ENCODE data around the gene ERF.

DNA sequence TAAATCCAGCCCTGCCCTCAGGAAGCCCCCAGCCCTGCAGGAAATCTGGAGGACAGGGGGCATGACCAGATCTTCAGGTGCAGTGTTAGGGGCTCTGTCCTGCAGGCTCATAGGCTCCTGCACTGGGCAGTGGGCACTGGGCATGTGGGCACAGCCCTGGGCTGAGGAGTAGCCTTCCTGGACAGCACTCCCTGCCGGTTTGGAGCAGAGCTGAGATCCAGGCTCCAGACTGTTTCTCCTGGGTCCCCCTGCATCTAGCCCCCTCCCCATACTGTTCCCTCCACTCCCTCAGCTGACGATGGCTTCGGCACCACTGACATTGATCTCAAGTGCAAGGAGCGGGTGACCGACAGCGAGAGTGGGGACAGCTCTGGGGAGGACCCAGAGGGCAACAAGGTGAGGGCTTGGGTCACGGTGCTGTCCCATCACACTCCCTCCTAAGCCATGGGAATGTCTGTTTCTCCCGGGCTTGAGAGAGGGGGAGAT lies 34.7 kb upstream of the ERF start:
- no peak for TF ChIP-seq CTCF (conservative IDR thresholded peaks at IDR 0.05; ENCODE audit: low read length)
- TF ChIP-seq EZH2phosphoT487 (IDR thresholded peaks at IDR 0.05; ENCODE audit: borderline replicate concordance, low read depth, low read length), result no peak
